CD8-positive, alpha-beta memory T cell (primary cell): ENCODE results near the gene TEKT2. TPM values are rescaled to one million over a fixed set of nuclear protein-coding genes. Genes with fewer than 3 reads are reported as not detected.

Source experiments
- CTCF ChIA-PET: fragments of 350-600 bp; sonication (Branson Sonifier 250); formaldehyde crosslinking; loops from one replicate; lab custom pipeline; 2021; ENCODE audit warnings: antibody characterized with exemption; lab: Charles Lee
- POLR2A ChIA-PET: fragments of 350-600 bp; sonication (Branson Sonifier 250); formaldehyde crosslinking; loops from one replicate; lab custom pipeline; 2021; ENCODE audit warnings: antibody characterized with exemption; lab: Charles Lee
- DNase-seq, 5 donors: peaks; one replicate each; pipeline versions ENCODE4 v3.0.0 to v3.0.0-alpha.2; 2020 to 2022; ENCODE audit warnings: mixed read lengths in 1 of 5
- H3K27ac ChIP-seq: one replicate; pipeline ENCODE4 v1.7.0; 2013; ENCODE audit warnings: low read depth, mild to moderate bottlenecking, low read length, moderate library complexity
- H3K27me3 ChIP-seq: 2 replicates; pipeline ENCODE4 v1.7.0; 2013; ENCODE audit warnings: low read length, mild to moderate bottlenecking; ENCODE audit not compliant: insufficient read depth, poor library complexity, severe bottlenecking
- H3K36me3 ChIP-seq: 2 replicates; pipeline ENCODE4 v1.7.0; 2013; ENCODE audit warnings: mild to moderate bottlenecking, low read length, moderate library complexity; ENCODE audit not compliant: insufficient read depth
- H3K4me1 ChIP-seq: 2 replicates; pipeline ENCODE4 v1.7.0; 2013; ENCODE audit warnings: mild to moderate bottlenecking, low read length, moderate library complexity; ENCODE audit not compliant: insufficient read depth
- H3K4me3 ChIP-seq: 2 replicates; pipeline ENCODE4 v1.7.0; 2013; ENCODE audit warnings: mild to moderate bottlenecking, low read length
- H3K9me3 ChIP-seq: 2 replicates; pipeline ENCODE4 v1.7.0; 2013; ENCODE audit warnings: mild to moderate bottlenecking, low read length
- H3K27ac Mint-ChIP-seq, 8 donors: one replicate each; pipeline ENCODE4 v1.8.0; 2020 to 2021; ENCODE audit warnings: mixed read lengths in 8 of 8, mild to moderate bottlenecking in 6 of 8, inconsistent platforms in 3 of 8, moderate library complexity in 3 of 8
- H3K27me3 Mint-ChIP-seq, 2 donors: one replicate each; pipeline ENCODE4 v1.8.0; 2020 to 2021; ENCODE audit warnings: mixed read lengths in 2 of 2, mild to moderate bottlenecking in 1 of 2, moderate library complexity in 1 of 2
- H3K36me3 Mint-ChIP-seq, 3 donors: one replicate each; pipeline ENCODE4 v1.8.0; 2020 to 2021; ENCODE audit warnings: mixed read lengths in 3 of 3, inconsistent platforms in 1 of 3, mild to moderate bottlenecking in 1 of 3
- H3K4me1 Mint-ChIP-seq, 3 donors: one replicate each; pipeline ENCODE4 v1.8.0; 2020 to 2021; ENCODE audit warnings: mixed read lengths in 3 of 3, inconsistent platforms in 1 of 3, mild to moderate bottlenecking in 1 of 3
- H3K4me3 Mint-ChIP-seq, 7 donors: one replicate each; pipeline ENCODE4 v1.8.0; 2020 to 2021; ENCODE audit warnings: mixed read lengths in 7 of 7, mild to moderate bottlenecking in 6 of 7, moderate library complexity in 4 of 7, inconsistent platforms in 2 of 7
- H3K9me3 Mint-ChIP-seq, 5 donors: one replicate each; pipeline ENCODE4 v1.8.0; 2020 to 2022; ENCODE audit warnings: mixed read lengths in 5 of 5, mild to moderate bottlenecking in 3 of 5, moderate library complexity in 2 of 5, inconsistent platforms in 1 of 5
- polyA plus RNA-seq: library from polyadenylated mRNA; unstranded; fragments of 300-500 nt; fragmentation: Illumina TruSeq; gene quantifications from one replicate; pipeline ENCODE4 v1.2.3, GENCODE V29; 2021
- total RNA-seq, 2 experiments: library from RNA; stranded (reverse); gene quantifications; one replicate each; pipeline ENCODE4 v1.2.3, GENCODE V29; 2021

The TEKT2 gene
- total and polyA plus RNA-seq, 3 experiments from 2014 or later = not detected

GRCh38 chr1:36135796-36136195, 51.9 kb downstream of the TEKT2 start:
- ChIA-PET CTCF (interaction anchor here (1.3 to 4.4 kb wide), 7 partner anchors 10 to 101 kb away, joined by 4 to 76 read pairs (median 8); partner anchors contain the start of gene TRAPPC3), POLR2A (interaction anchor here (1.3 kb wide), 1 partner anchor 27 kb away, joined by 6 read pairs; no protein-coding TSS in a partner anchor)
- no peak for DNase-seq
- Histone ChIP-seq H3K27me3 (no peaks in the 10 kb centered on the region), H3K36me3 (peaks cover 30% of the 10 kb centered on the region), H3K4me1 (no peaks in the 10 kb centered on the region), H3K27ac (no peak overlapping the region), H3K4me3 (no peak overlapping the region), H3K9me3 (no peaks in the 10 kb centered on the region)
- Mint-ChIP-seq H3K9me3 (no peaks in the 10 kb centered on the region), H3K4me3 (no peak overlapping the region), H3K27ac (peak overlapping the region in 5 of 8 donors; percentile 12 to 68 (median 61)), H3K27me3 (peaks cover 0 to 1% of the 10 kb centered on the region in 2 donors), H3K4me1 (peaks cover 2 to 17% (median 12%) of the 10 kb centered on the region in 3 donors), H3K36me3 (peaks cover 0 to 41% (median 13%) of the 10 kb centered on the region in 3 donors)

- H3K4me3 Mint-ChIP-seq = no peak overlapping the region
- no peaks in the 10 kb centered on the region for H3K9me3 Mint-ChIP-seq
- CTCF ChIA-PET = interaction anchor here (1.2 to 4.4 kb wide), 3 partner anchors 9 to 51 kb away, joined by 5 to 76 read pairs (median 8); no protein-coding TSS in a partner anchor
- peaks cover 0 to 1% of the 10 kb centered on the region in 2 donors for H3K27me3 Mint-ChIP-seq
- H3K4me1 ChIP-seq = no peaks in the 10 kb centered on the region
- peaks cover 0 to 45% (median 13%) of the 10 kb centered on the region in 3 donors for H3K36me3 Mint-ChIP-seq
- peaks cover 5 to 23% (median 19%) of the 10 kb centered on the region in 3 donors for H3K4me1 Mint-ChIP-seq
- peaks cover 30% of the 10 kb centered on the region for H3K36me3 ChIP-seq
- no peaks in the 10 kb centered on the region for H3K27me3 ChIP-seq
- H3K9me3 ChIP-seq = no peaks in the 10 kb centered on the region
- H3K27ac ChIP-seq = no peak overlapping the region
- H3K4me3 ChIP-seq = no peak overlapping the region
- POLR2A ChIA-PET = no interaction called here
- DNase-seq = no peak
- H3K27ac Mint-ChIP-seq = peak overlapping the region in 5 of 8 donors; percentile 8 to 82 (median 47)
Observed at GRCh38 chr1:36136535-36136934, 52.6 kb downstream of the TEKT2 start.

- CTCF ChIA-PET = interaction anchor here (1.2 to 4.4 kb wide), 2 partner anchors 38 to 51 kb away, joined by 5 to 76 read pairs; no protein-coding TSS in a partner anchor
- no peak overlapping the region for H3K27ac ChIP-seq
Observed at GRCh38 chr1:36137226-36137625, 53.3 kb downstream of the TEKT2 start.

GRCh38 chr1:36137776-36138175, 53.9 kb downstream of the TEKT2 start:
- Mint-ChIP-seq H3K4me3 (no peak overlapping the region), H3K27ac (peak overlapping the region in 4 of 8 donors; percentile 19 to 70 (median 62)), H3K27me3 (peaks cover 0 to 1% of the 10 kb centered on the region in 2 donors), H3K9me3 (no peaks in the 10 kb centered on the region), H3K36me3 (peaks cover 0 to 48% (median 14%) of the 10 kb centered on the region in 3 donors), H3K4me1 (peaks cover 8 to 33% (median 28%) of the 10 kb centered on the region in 3 donors)
- H3K9me3 ChIP-seq = no peaks in the 10 kb centered on the region
- no peaks in the 10 kb centered on the region for H3K4me1 ChIP-seq
- H3K27me3 ChIP-seq = no peaks in the 10 kb centered on the region
- no peak for DNase-seq
- CTCF ChIA-PET = no interaction called here
- H3K36me3 ChIP-seq = peaks cover 30% of the 10 kb centered on the region
- H3K27ac ChIP-seq = no peak overlapping the region
- POLR2A ChIA-PET = no interaction called here
- no peak overlapping the region for H3K4me3 ChIP-seq

More at GRCh38 chr1:36137226-36137625, 53.3 kb downstream of the TEKT2 start:
- H3K9me3 Mint-ChIP-seq = no peaks in the 10 kb centered on the region
- Histone ChIP-seq H3K4me1 (no peaks in the 10 kb centered on the region), H3K36me3 (peaks cover 30% of the 10 kb centered on the region), H3K27me3 (no peaks in the 10 kb centered on the region), H3K4me3 (no peak overlapping the region), H3K9me3 (no peaks in the 10 kb centered on the region)
- POLR2A ChIA-PET = no interaction called here
- peaks cover 0 to 46% (median 14%) of the 10 kb centered on the region in 3 donors for H3K36me3 Mint-ChIP-seq
- no peak for DNase-seq
- H3K4me1 Mint-ChIP-seq = peaks cover 8 to 28% (median 24%) of the 10 kb centered on the region in 3 donors
- peak overlapping the region in 1 of 8 donors; percentile 19 for H3K27ac Mint-ChIP-seq
- H3K27me3 Mint-ChIP-seq = peaks cover 0 to 1% of the 10 kb centered on the region in 2 donors
- H3K4me3 Mint-ChIP-seq = no peak overlapping the region

Other genes with a start within 250 kb of the TEKT2 start
- gene AGO1, start 200.9 kb upstream of the TEKT2 start, total RNA-seq = 10 to 100 TPM; 41.0 to 41.6 TPM
- gene AGO1, start 200.9 kb upstream of the TEKT2 start, polyA plus RNA-seq = 9.4 TPM
- gene AGO3, start 153.0 kb upstream of the TEKT2 start, total RNA-seq = 10 to 100 TPM; 30.0 to 31.3 TPM
- 12.8 TPM for gene AGO3, start 153.0 kb upstream of the TEKT2 start, polyA plus RNA-seq
- gene ADPRS, start 4.8 kb downstream of the TEKT2 start, total RNA-seq = 10 to 100 TPM; 38.9 to 41.1 TPM
- 26.1 TPM for gene ADPRS, start 4.8 kb downstream of the TEKT2 start, polyA plus RNA-seq
- gene COL8A2, start 41.1 kb downstream of the TEKT2 start, total RNA-seq = under 1 TPM; 0.07 to 0.18 TPM
- gene COL8A2, start 41.1 kb downstream of the TEKT2 start, polyA plus RNA-seq = not detected
- gene TRAPPC3, start 65.4 kb downstream of the TEKT2 start, total RNA-seq = 10 to 100 TPM; 61.7 to 63.1 TPM
- 117 TPM for gene TRAPPC3, start 65.4 kb downstream of the TEKT2 start, polyA plus RNA-seq
- 100 to 1,000 TPM; 183 to 185 TPM for gene MAP7D1, start 72.1 kb downstream of the TEKT2 start, total RNA-seq
- gene MAP7D1, start 72.1 kb downstream of the TEKT2 start, polyA plus RNA-seq = 55.4 TPM
- 100 to 1,000 TPM; 167 to 168 TPM for gene THRAP3, start 140.3 kb downstream of the TEKT2 start, total RNA-seq
- gene THRAP3, start 140.3 kb downstream of the TEKT2 start, polyA plus RNA-seq = 100 TPM
- gene SH3D21, start 222.3 kb downstream of the TEKT2 start, total RNA-seq = 1 to 10 TPM; 2.5 to 2.6 TPM
- not detected for gene SH3D21, start 222.3 kb downstream of the TEKT2 start, polyA plus RNA-seq
- gene EVA1B, start 239.6 kb downstream of the TEKT2 start, total RNA-seq = 10 to 100 TPM; 13.6 to 16.3 TPM
- 8.1 TPM for gene EVA1B, start 239.6 kb downstream of the TEKT2 start, polyA plus RNA-seq